GM23338 (cell line): Measurements from ENCODE around the gene USP17L20.
"Not testable (repeated sequence)": the region's sequence is repeated elsewhere in the genome, so short reads cannot be mapped to it uniquely, and the experiment has no call there.

Experiments
- CREB1 ChIP-seq: fragments of 250-450 bp; sonication (Bioruptor Pico); IDR thresholded peaks from 2 replicates; pipeline ENCODE4 v1.5.0; 2020; ENCODE audit warnings: low read depth, mild to moderate bottlenecking, moderate library complexity
- EZH2 ChIP-seq: fragments of 200-600 bp; sonication (generic); IDR thresholded peaks from one replicate; pipeline ENCODE4 v1.8.0; 2017; ENCODE audit warnings: antibody characterized with exemption, mild to moderate bottlenecking, low read depth; ENCODE audit not compliant: unreplicated experiment
- EZH2phosphoT487 ChIP-seq: fragments of 200-600 bp; sonication (generic); IDR thresholded peaks from one replicate; pipeline ENCODE4 v1.8.1; 2018; ENCODE audit warnings: antibody characterized with exemption; ENCODE audit not compliant: unreplicated experiment
- POLR2AphosphoS5 ChIP-seq: IDR thresholded peaks from 2 replicates; pipeline ENCODE4 v1.6.1; 2016; ENCODE audit warnings: antibody characterized with exemption, low read depth
- ZNF114 ChIP-seq: fragments of 250-450 bp; sonication (Bioruptor Pico); IDR thresholded peaks from 2 replicates; pipeline ENCODE4 v1.5.0; 2020; ENCODE audit warnings: mild to moderate bottlenecking, moderate library complexity
- TF ChIP-seq, protein P1 (sequence below), 2 experiments: fragments of 200-600 bp in 1 of 2; sonication (generic) in 1 of 2; conservative IDR thresholded peaks; 2 replicates each; pipeline versions ENCODE4 v1.5.1 to v1.6.1; 2016 to 2017; ENCODE audit warnings: antibody characterized with exemption in 2 of 2, low read depth in 2 of 2, mild to moderate bottlenecking in 2 of 2, moderate library complexity in 1 of 2
- TF ChIP-seq, protein P2 (sequence below): IDR thresholded peaks from one replicate; pipeline ENCODE4 v1.6.1; 2018; ENCODE audit warnings: antibody characterized with exemption; ENCODE audit not compliant: unreplicated experiment

DNA sequence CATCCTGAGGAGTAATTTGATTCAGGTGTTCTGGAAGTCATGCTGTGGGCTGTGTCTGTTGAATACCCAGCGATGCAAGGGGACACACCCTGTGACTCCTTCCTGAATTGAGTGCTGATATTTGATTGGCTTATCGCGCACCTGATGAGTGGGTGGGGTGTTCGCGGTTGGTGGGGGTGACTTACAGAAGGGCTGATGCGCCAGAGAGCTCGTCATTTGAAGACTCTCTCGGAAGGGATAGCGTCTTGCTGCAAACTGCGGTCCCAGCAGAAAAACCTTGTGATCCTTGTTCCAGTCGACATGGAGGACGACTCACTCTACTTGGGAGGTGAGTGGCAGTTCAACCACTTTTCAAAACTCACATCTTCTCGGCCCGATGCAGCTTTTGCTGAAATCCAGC is 42.8 kb upstream of the USP17L20 start, which contains the start of gene USP17L11:
- TF ChIP-seq CREB1 (CRISPR knock-in tag); EZH2phosphoT487; EZH2; ZNF114 (CRISPR knock-in tag); POLR2AphosphoS5: not testable (repeated sequence)
- TF ChIP-seq, protein P1, sequence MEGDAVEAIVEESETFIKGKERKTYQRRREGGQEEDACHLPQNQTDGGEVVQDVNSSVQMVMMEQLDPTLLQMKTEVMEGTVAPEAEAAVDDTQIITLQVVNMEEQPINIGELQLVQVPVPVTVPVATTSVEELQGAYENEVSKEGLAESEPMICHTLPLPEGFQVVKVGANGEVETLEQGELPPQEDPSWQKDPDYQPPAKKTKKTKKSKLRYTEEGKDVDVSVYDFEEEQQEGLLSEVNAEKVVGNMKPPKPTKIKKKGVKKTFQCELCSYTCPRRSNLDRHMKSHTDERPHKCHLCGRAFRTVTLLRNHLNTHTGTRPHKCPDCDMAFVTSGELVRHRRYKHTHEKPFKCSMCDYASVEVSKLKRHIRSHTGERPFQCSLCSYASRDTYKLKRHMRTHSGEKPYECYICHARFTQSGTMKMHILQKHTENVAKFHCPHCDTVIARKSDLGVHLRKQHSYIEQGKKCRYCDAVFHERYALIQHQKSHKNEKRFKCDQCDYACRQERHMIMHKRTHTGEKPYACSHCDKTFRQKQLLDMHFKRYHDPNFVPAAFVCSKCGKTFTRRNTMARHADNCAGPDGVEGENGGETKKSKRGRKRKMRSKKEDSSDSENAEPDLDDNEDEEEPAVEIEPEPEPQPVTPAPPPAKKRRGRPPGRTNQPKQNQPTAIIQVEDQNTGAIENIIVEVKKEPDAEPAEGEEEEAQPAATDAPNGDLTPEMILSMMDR (conservative IDR thresholded peaks at IDR 0.05; ENCODE audit: low read depth in 2 of 2) = not testable (repeated sequence)
- TF ChIP-seq, protein P2, sequence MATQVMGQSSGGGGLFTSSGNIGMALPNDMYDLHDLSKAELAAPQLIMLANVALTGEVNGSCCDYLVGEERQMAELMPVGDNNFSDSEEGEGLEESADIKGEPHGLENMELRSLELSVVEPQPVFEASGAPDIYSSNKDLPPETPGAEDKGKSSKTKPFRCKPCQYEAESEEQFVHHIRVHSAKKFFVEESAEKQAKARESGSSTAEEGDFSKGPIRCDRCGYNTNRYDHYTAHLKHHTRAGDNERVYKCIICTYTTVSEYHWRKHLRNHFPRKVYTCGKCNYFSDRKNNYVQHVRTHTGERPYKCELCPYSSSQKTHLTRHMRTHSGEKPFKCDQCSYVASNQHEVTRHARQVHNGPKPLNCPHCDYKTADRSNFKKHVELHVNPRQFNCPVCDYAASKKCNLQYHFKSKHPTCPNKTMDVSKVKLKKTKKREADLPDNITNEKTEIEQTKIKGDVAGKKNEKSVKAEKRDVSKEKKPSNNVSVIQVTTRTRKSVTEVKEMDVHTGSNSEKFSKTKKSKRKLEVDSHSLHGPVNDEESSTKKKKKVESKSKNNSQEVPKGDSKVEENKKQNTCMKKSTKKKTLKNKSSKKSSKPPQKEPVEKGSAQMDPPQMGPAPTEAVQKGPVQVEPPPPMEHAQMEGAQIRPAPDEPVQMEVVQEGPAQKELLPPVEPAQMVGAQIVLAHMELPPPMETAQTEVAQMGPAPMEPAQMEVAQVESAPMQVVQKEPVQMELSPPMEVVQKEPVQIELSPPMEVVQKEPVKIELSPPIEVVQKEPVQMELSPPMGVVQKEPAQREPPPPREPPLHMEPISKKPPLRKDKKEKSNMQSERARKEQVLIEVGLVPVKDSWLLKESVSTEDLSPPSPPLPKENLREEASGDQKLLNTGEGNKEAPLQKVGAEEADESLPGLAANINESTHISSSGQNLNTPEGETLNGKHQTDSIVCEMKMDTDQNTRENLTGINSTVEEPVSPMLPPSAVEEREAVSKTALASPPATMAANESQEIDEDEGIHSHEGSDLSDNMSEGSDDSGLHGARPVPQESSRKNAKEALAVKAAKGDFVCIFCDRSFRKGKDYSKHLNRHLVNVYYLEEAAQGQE = not testable (repeated sequence)
